ENCODE results near the gene KRT73. TPM values are rescaled to one million over a fixed set of nuclear protein-coding genes. Genes with fewer than 3 reads are reported as not detected.

KRT73 gene
- total and polyA plus RNA-seq, 2 donors (not counting 3 experiments of a cell fraction or from before 2014, with no cell fraction given): not detected

- DNase-seq (ENCODE audit: low read depth, low spot score): no peak
- Histone ChIP-seq H3K9me3 (replicated peaks; ENCODE audit: control insufficient read depth, insufficient read depth, low read length) (no peaks in the 10 kb centered on the region), H3K9me1 (replicated peaks; ENCODE audit: control insufficient read depth, extremely low read depth, insufficient read depth, low read length) (no peaks in the 10 kb centered on the region), H3K9ac (replicated peaks; ENCODE audit: extremely low read depth, insufficient read depth, low read length) (no peak overlapping the region), H3K4me3 (replicated peaks in 1 of 3; ENCODE audit: insufficient read depth in 1 of 3, low read depth in 1 of 3, low read length in 3 of 3) (no peak overlapping the region), H4K20me1 (replicated peaks; ENCODE audit: control insufficient read depth, extremely low read depth, insufficient read depth, low read length) (no peaks in the 10 kb centered on the region), H3K36me3 (ENCODE audit: control insufficient read depth in 2 of 2, extremely low read depth in 1 of 2, insufficient read depth in 2 of 2, low read length in 2 of 2) (no peaks in the 10 kb centered on the region), H3K4me2 (ENCODE audit: insufficient read depth, low read length) (no peak overlapping the region), H3K79me2 (ENCODE audit: control insufficient read depth, insufficient read depth, low read length) (no peaks in the 10 kb centered on the region), H3K27ac (ENCODE audit: insufficient read depth, low read depth, low read length) (no peak overlapping the region), H3K27me3 (ENCODE audit: control insufficient read depth in 2 of 2, insufficient read depth in 2 of 2, low read length in 2 of 2) (peaks cover 7% of the 10 kb centered on the region in 2 experiments), H2AFZ (ENCODE audit: low read depth, low read length) (no peak overlapping the region), H3K4me1 (ENCODE audit: control insufficient read depth, extremely low read depth, insufficient read depth, low read length) (no peaks in the 10 kb centered on the region)
- no peak for FAIRE-seq
- dilution Hi-C loops (cut with MboI; ENCODE audit: extremely low pct_ligation_motif_present, low sequenced_read_pairs) (no loop called here), intact Hi-C loops (cut with micrococcal nuclease) (no loop called here)
- no TSS peak for BruUV-seq (replicated peaks)
- ChIA-PET POLR2A (no interaction called here), CTCF (no interaction called here)
- no peak for TF ChIP-seq POLR2A (IDR thresholded peaks at IDR 0.05; ENCODE audit: low read depth, low read length)
- TF ChIP-seq CTCF (IDR thresholded peaks at IDR 0.05; ENCODE audit: extremely low read depth in 1 of 2, insufficient read depth in 1 of 2, low read depth in 1 of 2, low read length in 2 of 2): no peak
- TF ChIP-seq GATA2 (IDR thresholded peaks at IDR 0.05; ENCODE audit: insufficient read depth, insufficient read length, low read depth, low read length): no peak
- no peak for TF ChIP-seq JUN (IDR thresholded peaks at IDR 0.05; ENCODE audit: borderline replicate concordance, insufficient read depth, insufficient read length, low read depth)
- TF ChIP-seq POLR2AphosphoS5 (IDR thresholded peaks at IDR 0.05; ENCODE audit: insufficient read depth, low read depth, low read length): no peak
- no peak for TF ChIP-seq MYC (IDR thresholded peaks at IDR 0.05; ENCODE audit: low read depth, low read length)
- no peak for TF ChIP-seq EZH2 (IDR thresholded peaks at IDR 0.05; ENCODE audit: borderline replicate concordance, low read depth, low read length, severe bottlenecking)
- no peak for TF ChIP-seq FOS (IDR thresholded peaks at IDR 0.05; ENCODE audit: borderline replicate concordance, insufficient read depth, low read length)
- TF ChIP-seq MAX (IDR thresholded peaks at IDR 0.05; ENCODE audit: insufficient read depth, insufficient read length): no peak
These were observed 12.9 kb upstream of the KRT73 start for GRCh38 chr12:52631264-52631663.
